NCI-H1436 treated with DMSO at 0.1 percent for 48 hours (cell line): ENCODE data around the gene VCAM1.
"Not testable (repeated sequence)": the region's sequence is repeated elsewhere in the genome, so short reads cannot be mapped to it uniquely, and the experiment has no call there.

Source experiments
- DNase-seq: peaks from one replicate; lab custom pipeline; 2025; lab: John Stamatoyannopoulos, UW

Gene VCAM1, protein sequence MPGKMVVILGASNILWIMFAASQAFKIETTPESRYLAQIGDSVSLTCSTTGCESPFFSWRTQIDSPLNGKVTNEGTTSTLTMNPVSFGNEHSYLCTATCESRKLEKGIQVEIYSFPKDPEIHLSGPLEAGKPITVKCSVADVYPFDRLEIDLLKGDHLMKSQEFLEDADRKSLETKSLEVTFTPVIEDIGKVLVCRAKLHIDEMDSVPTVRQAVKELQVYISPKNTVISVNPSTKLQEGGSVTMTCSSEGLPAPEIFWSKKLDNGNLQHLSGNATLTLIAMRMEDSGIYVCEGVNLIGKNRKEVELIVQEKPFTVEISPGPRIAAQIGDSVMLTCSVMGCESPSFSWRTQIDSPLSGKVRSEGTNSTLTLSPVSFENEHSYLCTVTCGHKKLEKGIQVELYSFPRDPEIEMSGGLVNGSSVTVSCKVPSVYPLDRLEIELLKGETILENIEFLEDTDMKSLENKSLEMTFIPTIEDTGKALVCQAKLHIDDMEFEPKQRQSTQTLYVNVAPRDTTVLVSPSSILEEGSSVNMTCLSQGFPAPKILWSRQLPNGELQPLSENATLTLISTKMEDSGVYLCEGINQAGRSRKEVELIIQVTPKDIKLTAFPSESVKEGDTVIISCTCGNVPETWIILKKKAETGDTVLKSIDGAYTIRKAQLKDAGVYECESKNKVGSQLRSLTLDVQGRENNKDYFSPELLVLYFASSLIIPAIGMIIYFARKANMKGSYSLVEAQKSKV

DNA sequence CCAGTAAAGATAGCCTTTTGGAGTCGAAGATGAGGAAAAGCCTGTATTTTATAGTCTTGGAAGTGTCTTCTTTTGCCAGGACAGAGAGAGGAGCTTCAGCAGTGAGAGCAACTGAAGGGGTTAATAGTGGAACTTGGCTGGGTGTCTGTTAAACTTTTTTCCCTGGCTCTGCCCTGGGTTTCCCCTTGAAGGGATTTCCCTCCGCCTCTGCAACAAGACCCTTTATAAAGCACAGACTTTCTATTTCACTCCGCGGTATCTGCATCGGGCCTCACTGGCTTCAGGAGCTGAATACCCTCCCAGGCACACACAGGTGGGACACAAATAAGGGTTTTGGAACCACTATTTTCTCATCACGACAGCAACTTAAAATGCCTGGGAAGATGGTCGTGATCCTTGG, at the start of gene VCAM1:
TSS of gene VCAM1 (plus strand) at position 253 of the 400 bp plus-strand sequence. CDS start at position 372, 119 bp downstream.
- no peak for DNase-seq

GRCh38 chr1:100670083-100670482, 49.5 kb upstream of the VCAM1 start:
- DNase-seq: no peak

- no peak for DNase-seq
Measured at GRCh38 chr1:100671601-100672000, 47.9 kb upstream of the VCAM1 start.

- no peak for DNase-seq
Measured at GRCh38 chr1:100683448-100684349, 35.8 kb upstream of the VCAM1 start.

DNA sequence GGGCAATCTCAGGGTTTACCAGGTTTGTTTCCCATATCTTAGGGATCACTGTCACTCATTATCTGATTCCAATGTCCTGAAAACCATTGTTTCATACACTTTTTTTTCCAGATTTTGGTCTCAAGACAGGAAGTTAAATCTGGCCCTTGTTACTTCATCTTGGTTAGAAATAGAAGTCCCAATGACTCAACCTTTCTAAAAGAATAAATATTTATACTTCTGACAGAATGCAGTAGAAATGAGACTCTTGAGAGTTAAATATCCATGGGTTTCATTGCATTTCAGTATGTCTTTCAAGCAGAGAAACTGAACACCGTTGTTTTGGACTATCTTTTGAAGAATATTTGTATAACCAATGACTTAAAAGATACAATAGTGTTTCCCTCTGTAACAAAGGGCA, 19.8 kb upstream of the VCAM1 start:
- DNase-seq: no peak

GRCh38 chr1:100700586-100700985, 19.0 kb upstream of the VCAM1 start:
- no peak for DNase-seq

- no peak for DNase-seq
Measured at GRCh38 chr1:100703052-100703451, 16.5 kb upstream of the VCAM1 start.

DNA sequence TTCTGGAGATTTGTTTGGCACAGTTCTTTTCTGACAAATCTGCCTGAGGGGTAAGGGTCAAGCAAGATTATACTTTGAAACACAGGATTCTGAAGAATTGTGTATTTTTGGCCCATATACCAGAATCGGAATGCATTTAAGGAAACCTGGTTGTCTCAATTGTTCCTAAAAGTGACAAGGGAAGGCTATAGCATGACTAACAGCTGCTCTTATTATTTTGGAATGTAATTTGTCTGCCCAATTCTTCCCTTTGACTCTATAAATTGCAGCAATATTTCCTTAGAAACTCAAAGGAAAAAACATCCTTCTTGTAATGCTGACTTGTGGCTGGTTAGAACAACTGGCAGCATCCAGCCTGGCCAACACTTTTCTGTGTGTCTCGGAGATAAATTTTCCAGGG, 15.8 kb upstream of the VCAM1 start:
- no peak for DNase-seq

DNA sequence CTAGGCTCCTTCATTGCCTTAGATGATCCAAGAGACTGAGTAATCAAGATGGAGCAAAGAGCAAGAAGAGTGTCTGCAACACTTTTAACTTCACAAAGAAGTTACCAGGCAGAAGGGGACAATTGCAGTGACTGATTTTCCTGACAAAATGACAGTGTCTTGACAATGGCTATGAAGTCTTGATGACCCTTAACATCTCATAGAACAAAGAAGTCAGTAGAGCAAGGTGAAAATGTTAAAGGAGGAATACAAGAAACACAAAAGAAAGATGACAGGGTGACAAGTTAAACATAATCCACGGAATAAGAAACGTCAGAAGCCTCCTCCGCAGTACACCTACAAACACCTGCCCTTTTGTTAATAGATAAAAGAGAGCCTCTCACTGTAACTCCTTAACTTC, 15.1 kb upstream of the VCAM1 start:
- DNase-seq: no peak

GRCh38 chr1:100706296-100706695, 13.2 kb upstream of the VCAM1 start:
- DNase-seq: no peak

DNA sequence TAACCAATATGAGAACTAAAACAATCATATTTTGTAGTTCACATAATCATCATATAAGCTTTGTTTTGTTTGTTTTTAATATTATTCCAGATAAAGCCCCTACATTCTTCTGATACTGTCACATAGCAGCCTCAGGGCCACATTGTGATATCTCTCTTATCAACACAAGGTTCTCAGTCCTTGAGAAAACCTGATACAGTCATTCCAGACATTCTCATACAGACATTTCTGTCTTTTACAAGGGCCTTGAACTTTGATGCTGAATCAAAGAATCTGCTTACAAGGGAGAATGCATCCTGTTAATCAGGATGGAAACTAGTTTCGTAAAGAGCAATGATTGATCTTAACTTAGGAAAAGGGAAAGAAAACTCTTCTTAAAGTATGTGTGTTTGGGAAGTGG, 12.7 kb upstream of the VCAM1 start:
- DNase-seq: no peak

DNA sequence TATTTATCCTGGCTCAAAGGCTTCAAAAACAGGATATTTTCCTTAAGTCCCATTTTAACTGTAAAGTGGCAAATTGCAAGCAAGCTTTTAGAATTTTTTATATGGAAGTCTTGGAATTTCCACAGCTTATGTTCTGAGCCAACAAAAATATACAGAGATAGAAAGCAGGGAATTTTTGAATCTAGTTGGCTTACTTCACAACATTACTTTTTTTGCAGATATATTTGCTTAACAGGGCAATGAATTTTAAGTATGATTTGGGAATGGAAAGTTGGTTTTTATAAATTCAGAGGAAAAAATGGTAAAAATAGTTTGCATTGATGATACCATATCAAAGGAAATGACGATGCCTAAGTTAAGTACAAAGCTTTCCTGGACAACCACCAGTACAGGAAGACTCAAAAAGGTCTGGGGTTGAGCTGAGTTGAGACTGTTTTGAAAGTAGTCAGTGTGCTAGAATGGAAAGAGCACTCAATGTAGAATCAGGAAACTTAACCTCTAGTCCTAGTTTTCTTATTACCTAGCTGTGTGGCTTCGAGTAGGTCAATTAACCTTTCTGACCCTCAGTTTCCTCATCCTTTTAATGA, 11.0 kb upstream of the VCAM1 start:
- DNase-seq: no peak

DNA sequence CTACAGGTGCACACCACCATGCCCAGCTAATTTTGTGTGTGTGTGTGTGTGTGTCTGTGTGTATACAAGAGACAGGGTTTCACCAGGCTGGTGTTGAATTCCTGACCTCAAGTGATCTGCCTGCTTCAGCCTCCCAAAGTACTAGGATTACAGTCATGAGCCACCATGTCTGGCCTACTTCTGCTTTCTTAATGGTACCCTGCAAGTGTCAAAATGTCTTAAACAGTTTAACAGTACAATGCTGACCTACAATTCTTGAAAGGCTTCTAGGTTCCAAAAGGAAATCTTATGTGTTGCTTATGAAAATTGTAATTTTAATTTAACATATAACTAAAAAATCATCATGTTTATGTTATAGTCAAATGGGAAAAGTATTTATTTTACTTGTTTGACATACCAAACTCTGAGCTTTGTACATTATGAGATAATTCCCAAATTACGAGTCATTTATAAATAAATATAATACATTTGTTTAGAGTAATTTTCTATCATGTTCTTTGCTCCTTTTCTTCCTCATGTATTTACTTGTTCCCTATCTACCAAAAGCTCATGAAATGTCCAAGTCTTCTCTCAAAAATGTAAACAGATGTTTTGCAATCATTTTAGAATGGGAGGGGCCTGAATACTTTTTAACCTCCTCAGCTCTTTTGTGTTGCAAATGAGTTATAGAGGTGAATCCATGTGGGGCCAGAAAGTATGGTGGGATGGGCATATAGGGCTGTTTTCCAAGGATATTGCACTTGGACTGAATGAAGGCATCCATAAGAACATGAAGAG, 8.4 kb upstream of the VCAM1 start:
- DNase-seq: no peak

- not testable (repeated sequence) for DNase-seq
Measured at GRCh38 chr1:100713027-100713426, 6.5 kb upstream of the VCAM1 start.

GRCh38 chr1:100713626-100714025, 5.9 kb upstream of the VCAM1 start:
- DNase-seq: no peak

DNA sequence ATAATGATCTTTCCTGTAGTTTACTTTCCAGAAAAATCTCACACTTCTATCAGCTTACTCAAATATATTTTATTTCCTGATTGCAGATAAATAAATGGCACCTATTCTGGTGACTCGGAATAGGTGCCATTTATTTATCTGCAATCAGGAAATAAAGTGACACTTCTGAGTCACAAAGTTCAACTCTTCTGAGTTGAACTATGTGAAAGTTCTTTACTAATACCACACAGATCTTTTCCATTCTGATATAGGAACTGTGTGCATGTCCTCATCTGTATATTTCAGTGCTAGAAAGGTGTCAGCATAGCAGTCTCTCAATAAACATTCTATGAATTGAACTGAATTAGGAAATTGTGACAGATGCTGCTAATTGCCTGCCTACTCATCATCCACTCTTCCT, 4.9 kb upstream of the VCAM1 start:
- no peak for DNase-seq

- no peak for DNase-seq
Measured at GRCh38 chr1:100717218-100717617, 2.3 kb upstream of the VCAM1 start.

GRCh38 chr1:100718581-100718980, 961 bp upstream of the VCAM1 start:
- DNase-seq: no peak

DNA sequence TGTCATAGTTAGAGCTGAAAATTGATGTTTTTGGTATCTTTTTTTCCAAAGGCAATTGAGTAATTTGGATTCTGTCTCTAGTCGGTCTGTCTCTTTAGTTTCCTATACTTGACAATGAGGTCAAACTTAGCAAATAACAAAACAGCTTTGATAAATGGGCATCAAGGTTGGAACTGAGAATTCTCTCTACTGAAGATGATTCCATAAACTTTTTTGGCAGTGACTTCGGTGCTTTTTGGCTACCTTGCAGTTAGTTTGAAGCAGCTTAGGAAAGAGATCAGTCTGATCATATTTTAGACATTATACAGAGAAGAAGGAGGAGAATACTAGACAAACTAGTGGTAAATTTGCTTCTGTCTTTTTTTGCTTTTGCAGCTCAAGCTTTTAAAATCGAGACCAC, 559 bp downstream of the VCAM1 start:
- no peak for DNase-seq

DNA sequence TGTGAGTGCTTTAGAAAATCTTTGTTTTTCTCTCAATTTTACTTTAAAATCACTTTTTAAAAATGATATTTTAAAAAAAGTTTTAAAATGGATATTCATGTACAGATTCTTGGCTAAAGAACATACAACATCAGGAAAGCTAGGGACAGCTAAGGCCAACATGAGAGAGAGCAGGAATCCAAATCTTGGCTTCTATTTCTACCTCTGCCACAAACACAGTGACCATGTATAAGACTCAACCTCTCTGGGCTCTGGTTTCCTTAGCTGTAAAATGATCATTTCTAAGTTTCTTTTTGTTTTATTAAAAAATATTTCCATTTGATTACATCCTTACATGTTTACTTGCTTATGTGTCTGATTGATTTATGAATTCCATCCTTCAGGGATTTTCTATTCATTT, 1.2 kb downstream of the VCAM1 start:
- no peak for DNase-seq

DNA sequence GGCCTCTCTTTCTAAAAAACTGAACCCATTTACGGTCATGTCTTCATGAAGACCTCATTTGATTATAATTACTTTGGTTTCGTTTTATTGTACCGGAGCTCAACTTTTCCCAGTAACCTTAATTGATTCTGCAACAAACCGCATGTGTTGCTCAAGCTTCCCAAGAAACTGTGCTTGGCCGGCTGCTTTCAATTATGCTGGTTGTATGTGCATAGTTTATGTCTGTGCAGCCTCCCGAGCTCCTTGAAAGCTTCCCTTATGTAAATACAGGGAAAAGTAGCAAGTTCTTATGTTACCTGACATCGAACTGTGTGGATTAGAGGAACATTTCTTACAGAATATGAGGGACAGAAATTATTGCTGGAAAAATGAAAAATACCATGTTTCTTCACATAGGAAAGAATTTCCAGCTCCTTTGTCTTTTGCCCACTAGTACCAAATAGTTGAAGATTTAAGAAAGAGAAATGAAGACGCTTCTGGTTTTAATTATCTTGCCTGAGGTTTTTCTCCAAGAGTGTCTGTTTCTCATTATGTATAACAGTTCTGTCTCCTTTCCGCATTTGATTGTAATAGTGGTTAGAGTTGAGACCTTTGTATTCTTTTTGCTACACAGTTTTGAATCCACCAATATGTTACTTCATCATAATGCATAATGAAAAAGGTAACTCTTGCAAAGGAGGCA, 2.1 kb downstream of the VCAM1 start:
- DNase-seq: no peak
